NCI-H82 (cell line): ENCODE measurements around the gene TBC1D16.
"Not testable (repeated sequence)": the region's sequence is repeated elsewhere in the genome, so short reads cannot be mapped to it uniquely, and the experiment has no call there.

ENCODE experiments used
- DNase-seq: peaks from one replicate; lab custom pipeline; 2025; lab: John Stamatoyannopoulos, UW

Gene TBC1D16

GRCh38 chr17:80003969-80004368, 31.7 kb downstream of the TBC1D16 start:
- DNase-seq: no peak

DNA sequence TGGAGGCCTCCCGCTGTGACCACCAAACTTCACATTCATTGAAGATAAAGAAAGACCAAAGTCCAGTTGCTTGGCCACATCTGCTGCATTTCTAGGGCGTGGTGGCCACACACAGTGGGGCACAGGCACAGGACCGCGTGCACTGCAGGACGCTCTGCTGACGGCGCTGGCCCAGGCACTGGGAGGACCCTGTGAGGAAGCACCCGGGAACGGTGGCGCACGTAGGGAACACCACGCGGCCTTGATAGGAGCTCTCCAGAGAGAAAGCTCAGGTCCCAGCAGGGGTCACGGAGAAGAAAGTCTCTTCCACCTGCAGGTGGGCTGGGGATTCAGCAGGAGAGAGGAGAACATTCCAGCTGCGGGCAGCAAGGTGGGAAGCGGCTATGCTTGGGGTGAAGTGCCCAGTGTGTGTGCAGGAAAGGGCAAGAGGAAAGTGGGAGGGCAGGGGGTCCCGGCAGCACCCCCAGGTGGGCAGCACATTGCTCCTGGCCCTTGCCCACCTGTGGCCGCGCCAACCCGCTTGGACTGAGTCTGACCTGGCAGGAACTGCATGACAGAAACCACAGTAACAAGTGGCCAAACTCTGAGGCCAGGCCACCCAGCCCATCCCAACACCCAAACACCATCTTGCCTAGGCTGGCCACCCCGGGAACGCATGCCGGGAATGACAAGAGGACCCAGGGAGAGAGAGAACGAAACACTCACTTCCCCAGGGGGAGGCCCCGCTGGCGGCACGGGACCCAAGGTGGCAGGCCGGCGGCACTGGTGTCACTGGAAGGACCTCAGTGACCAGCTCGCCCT, 32.8 kb downstream of the TBC1D16 start:
- no peak for DNase-seq

GRCh38 chr17:80002070-80002641, 33.5 kb downstream of the TBC1D16 start:
- DNase-seq: no peak

DNA sequence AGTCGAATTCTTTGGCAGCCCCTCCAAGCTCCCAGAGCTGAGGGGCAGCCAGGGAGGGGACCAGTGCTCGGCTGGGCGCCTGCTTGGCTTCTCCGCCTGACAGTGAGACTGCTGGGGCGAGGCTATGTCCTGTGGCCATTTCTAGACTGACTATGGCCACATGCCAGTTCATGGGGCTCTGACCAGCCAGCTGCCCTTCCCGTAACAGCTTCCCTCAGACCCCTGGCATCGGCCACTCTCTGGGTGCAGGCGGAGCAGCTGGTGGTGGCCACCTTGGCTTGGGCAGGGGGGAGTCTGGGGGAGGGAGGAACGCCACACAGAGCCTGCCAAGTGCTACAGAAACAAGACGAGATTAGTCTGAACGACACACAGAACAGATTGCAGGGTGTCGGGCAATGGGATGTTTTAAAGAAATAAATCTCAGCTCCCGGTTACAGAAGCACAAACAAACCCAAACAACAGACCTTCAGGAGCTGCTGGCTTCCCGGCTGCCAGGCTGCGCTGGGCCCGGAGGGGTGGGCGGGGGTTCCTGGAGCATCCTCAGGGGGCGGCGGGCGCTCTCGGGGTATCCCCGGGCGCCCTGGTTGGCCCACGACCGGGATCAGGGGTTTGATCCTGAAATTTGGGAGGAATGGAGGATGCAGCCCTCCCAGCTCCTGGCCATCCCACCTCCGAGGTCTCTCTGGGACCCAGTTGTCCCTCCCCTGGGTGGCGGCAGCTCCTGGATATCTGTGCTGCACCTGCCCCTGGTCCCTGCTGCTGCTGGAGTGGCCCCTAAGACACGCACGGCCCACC, 34.5 kb downstream of the TBC1D16 start:
- DNase-seq: peak; percentile 54

- DNase-seq: no peak
Observed at GRCh38 chr17:80000136-80000535, 35.5 kb downstream of the TBC1D16 start.

GRCh38 chr17:79997011-79997660, 38.5 kb downstream of the TBC1D16 start:
- no peak for DNase-seq

DNA sequence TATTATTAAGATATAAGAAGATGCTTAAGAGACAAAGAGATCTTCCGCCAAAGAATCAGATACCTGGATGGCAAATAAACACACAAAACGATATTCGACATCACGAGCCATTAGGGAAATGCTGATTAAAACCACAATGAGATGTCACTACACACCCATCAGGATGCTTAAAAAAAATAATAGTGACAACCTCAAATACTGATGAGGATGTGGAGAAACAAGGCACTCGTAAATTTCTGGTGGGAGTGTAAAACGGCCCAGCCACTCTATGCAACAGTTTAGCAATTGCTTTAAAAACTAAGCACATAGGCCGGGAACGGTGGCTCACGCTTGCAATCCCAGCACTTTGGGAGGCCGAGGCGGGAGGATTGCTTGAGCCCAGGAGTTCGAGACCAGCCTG, 39.4 kb downstream of the TBC1D16 start:
- DNase-seq: no peak

GRCh38 chr17:79995696-79996095, 40.0 kb downstream of the TBC1D16 start:
- DNase-seq: no peak

DNA sequence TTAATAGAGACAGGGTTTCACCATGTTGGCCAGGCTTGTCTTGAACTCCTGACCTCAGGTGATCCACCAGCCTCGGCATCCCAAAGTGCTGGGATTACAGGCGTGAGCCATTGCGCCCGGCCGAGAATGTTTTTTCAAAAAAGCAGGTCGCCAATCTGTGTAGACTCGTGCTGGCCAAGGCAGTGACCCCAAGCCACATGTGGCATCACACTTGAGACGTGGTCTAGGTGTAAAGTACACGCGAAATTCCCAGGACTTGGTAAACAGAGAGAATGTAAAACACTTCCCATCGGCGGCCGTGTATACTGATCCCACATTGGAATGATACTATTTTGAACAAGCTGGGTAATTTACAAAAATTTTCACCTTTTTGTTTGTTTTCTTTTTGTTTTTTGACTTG, 41.1 kb downstream of the TBC1D16 start:
- DNase-seq: no peak

- not testable (repeated sequence) for DNase-seq
Observed at GRCh38 chr17:79994228-79994569, 41.5 kb downstream of the TBC1D16 start.

DNA sequence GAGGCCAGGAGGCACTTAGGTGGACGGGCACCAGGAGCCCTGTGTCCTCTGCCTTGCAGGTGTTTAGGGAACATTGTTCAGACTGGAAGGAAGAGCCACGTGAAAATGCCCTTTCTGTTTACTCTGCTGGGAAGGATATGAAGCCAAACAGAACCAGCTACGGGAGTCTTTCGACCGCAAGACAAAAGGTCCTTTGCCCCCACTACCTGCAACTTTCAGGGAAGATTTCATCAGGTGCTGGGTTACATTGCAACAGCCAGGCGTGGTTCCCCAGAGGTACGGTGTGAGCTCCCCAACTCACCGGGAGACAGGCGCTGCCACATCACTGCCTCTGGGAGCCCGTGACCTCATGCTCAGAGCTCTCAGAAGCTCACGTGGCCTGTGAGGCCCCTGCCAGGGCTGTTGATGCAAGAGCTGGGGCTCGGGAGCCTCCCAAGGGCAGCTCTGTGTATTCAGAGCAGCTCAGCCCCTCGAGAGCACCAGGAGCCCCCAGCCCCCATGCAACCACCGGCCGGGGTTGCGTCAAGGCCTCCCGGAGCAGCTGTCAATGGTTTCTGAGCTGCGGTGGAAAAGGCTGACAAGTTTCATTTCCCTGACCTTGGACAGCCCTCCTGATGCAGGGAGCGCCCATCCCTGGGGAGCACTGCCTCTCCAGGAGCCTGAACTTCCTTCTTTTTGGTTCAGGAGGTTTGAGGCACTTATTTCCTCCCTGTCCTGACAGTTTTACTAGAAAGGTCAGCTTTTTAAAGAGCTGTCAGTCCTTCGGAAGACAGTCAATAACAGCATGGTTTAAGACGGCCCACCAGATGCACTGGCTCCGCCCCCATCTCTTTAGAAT, 42.1 kb downstream of the TBC1D16 start:
- peak; percentile 72 for DNase-seq

- no peak for DNase-seq
Observed at GRCh38 chr17:79992649-79993389, 42.9 kb downstream of the TBC1D16 start.

- DNase-seq: no peak
Observed at GRCh38 chr17:79991924-79992648, 43.6 kb downstream of the TBC1D16 start.

- DNase-seq: peak; percentile 91
Observed at GRCh38 chr17:79991140-79991923, 44.3 kb downstream of the TBC1D16 start.

GRCh38 chr17:79990704-79991103, 45.0 kb downstream of the TBC1D16 start:
- no peak for DNase-seq

- no peak for DNase-seq
Observed at GRCh38 chr17:79990051-79990592, 45.5 kb downstream of the TBC1D16 start.

- DNase-seq: no peak
Observed at GRCh38 chr17:79989106-79989835, 46.4 kb downstream of the TBC1D16 start.

DNA sequence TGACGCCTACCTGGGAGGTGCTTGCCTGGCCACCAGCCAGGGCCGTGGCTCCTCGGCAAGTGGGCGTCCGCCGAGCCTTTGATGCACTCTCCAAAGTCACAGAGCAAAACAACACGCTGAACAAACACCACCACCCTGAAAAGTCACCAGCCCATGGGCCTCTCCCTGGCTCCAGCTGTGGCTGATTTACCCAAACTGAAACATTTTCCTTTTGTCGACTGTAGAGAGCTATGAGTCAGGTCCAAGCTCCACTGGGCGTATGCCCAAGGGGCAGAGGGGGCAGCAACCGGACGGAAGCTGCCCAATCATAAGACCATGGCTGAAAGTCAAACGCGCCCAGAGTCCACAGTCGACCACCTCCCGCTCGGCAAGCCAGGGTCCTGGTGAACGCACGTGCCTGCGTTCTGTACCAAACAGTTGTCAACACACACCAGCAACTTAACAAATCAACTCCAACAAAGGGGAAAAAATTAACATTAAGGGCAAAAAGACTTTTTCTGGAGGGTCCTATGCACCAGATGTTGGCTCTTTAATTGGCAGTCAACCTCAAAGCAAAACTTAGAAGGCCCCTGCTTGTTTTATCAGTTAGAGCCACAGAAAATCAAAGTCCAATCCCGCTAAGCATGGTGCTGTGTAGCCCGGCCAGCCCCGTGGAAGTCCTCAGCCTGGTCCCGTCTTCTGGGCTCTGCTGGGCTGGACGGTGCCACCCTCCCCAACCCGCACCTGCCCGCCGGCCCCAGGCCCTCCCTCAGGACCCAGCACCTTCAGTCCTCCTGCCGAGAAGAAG, 47.3 kb downstream of the TBC1D16 start:
- no peak for DNase-seq
